HG03457 (cell line): Measurements from ENCODE around the gene SLAMF9.
"Not testable (repeated sequence)": the region's sequence is repeated elsewhere in the genome, so short reads cannot be mapped to it uniquely, and the experiment has no call there.

Experiments
- ATAC-seq: cut with Tn5 transposase; IDR thresholded peaks from one replicate; pipeline ENCODE4 v1.9.1; 2021; ENCODE audit warnings: moderate number of reproducible peaks; ENCODE audit not compliant: unreplicated experiment

Gene SLAMF9

DNA sequence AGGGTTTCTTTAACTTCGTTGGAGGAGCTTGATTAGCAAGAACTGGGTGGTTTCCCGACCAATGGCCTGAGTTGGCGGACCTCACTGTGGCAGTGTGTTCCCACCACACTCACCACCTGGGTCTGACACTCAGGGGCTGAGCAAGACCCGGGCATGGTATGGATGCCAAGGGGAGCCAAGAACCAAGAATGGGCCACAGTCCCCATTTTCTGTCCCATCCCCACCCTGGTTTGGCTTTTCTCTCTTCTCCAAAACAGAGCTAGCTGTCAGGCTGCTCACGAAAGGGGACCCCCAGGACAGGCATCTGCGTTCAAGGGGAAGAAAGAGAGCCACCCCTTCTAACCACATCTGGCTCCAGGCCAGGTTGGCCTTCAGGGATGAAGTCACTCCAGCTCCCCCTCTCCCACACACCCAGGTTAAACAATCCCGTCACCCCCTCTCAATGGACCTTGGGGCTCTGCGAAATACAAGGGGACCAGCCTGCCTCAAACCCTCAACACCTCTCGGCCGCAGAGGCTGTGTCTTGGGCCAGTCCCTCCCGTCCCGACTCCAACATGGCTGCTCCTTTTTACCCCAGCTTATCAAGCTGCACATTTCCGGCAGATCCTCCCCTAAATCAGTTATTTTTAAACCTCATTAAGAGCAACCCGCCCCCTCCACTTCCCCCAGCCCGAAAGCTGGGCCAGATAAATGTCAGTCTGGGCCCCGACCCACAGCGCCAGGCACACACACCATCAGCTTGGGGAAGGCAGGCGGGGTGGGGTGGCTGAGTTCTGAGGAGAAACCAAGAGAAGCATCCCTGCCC lies 32.1 kb downstream of the SLAMF9 start:
- ATAC-seq, result no peak

DNA sequence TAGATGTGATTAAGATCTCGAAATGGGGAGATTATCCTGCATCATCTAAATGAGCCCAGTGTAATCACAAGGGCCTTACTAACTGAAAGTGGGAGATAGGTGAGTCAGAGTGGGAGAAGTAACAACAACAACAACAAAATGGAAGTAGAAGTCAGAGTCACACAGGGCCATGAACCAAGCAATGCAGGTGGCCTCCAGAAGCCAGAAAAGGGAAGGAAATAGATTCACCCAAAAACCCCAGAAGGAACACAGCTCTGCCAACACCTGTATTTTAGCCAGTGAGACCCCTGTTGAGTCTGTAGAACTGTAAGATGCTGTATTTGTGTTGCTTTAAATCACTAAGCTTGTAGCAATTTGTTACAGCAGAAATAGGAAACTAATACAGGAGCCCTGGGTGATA lies 32.8 kb downstream of the SLAMF9 start:
- peak; percentile 20 for ATAC-seq

DNA sequence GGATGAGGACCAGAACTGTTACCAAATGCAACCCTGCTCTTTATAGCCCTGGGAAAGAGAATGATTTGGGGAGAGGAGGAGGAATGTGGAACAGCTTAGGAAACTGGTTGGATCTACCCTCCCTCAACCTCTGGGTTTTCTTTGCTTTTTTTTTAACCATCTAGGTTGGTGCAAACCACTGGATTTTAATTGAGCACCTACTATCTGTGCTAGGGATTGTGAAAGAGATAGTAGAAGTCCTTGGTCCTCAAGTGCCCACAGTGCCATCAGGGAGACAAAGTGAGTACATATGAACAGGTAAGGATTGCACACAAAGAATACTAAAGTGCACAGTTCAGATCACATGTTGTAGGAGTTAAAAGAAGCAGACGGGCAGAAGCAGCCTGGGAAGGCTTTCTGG lies 33.4 kb downstream of the SLAMF9 start:
- no peak for ATAC-seq

DNA sequence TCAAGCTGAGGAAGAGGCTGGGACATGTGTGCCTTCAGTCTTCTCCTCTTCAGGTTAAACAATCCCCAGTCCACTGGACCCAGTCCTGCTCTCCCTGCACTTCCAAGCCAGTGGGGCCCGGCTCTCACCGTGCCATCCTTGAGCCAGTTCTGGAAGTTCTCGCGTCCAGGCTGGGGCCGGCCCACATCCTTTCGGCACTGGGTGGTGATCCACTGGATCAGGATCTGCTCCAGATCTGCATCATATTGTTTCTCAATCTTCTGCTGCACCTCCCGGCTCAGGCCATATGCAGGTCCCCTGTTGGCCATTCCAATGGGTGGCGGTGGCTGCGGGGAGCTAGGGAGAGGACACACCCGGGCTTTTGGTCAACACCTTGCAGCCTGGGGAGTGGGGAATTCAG lies 33.8 kb downstream of the SLAMF9 start:
- ATAC-seq, result no peak

DNA sequence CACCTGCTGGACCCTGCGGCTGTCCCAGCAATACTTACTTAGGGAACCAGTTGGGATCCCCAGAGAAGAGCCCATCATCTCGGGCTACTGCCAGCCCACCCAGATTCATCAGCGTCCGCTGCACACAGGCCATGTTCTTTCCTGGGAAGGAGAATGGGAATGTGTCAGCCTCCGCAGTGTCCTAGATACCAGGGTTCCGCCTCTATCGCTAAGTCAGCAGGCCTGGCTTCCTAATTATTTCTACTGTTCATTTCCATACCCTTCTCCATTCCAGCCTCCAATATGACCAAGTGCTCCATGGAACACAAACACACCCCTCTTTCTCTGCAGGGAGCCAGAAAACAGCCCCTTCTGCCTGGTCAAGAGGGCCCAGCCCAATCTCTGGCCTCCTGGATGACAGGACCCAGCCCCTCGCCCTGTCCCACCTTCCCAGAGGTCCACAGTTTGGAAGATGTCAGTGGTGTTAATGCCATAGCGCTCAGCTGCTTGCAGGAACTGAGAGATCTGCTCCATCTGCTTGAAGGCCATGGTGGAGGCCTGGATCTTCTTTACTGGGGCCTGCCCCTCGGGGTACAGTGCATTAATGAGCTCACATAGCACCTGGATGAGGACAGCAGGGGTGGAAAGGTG lies 34.7 kb downstream of the SLAMF9 start:
- ATAC-seq, result no peak

GRCh38 chr1:159918352-159919200 lies 35.5 kb downstream of the SLAMF9 start:
- no peak for ATAC-seq

GRCh38 chr1:159917533-159918351 lies 36.3 kb downstream of the SLAMF9 start:
- ATAC-seq, result no peak

- ATAC-seq, result no peak
These were observed 37.6 kb downstream of the SLAMF9 start for GRCh38 chr1:159916242-159917051.

DNA sequence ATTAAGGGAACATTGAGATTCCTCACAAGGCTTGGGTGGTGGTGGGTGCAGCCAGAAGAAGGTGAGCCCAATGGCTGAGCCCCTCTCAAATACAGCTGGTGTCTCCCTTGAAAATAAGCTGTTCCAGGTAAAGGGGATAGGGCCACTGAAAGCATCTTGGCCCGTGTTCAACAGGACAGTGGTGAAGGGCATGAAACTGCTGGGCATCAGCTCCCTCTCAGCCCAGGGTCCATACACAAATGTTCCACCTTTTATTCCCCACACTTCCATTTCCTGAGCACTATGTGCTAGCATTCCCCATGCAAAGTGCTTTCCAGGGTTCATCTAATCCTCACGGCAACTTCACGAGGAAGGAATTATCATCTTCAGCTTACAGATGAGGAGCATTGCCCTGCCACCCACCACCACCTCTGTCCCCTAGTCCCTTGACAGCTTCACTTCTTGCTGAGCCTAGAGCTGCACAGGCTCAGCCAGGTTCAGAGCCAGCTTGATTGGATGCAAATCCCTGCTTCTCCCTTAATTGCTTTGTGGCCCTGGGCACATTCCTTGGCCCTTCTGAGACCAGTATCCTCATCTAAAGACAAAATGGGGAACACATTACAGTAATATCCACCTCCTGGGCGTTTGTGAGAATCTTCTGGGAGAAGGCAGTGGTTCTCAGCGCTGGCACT lies 38.3 kb downstream of the SLAMF9 start:
- no peak for ATAC-seq

DNA sequence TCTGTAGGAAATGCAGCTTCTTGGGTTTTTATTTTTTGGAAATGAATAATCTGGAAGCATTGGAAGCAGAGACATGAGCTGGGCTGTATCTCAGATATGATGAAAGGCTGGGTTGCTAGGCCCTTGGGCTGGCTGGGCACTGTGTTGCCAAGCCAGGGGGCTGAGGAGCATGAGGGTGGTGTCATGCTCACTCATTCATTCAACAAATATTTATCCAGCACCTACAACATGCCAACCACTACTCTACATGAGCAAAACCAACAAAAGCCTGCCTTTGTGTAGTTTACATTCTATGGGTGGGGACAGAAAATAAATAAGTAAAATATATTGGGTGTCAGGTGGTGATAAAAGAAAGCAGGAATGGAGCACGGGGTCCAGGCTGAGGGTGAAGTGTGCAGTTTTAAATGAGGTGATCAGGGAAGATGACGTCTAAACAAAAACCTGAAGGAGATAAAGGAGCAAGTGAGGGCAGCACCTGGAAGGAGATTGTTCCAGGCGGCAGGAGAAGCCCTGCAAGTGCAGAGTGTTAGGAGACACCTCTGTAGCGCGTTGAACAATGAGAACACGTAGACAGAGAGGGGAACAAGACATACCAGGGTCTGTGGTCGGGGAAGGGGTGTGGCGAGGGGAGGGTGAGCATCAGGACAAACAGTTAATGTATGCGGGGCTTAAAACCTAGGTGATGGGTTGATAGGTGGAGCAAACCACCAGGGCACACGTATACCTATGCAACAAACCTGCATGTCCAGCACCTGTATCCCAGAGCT lies 39.6 kb downstream of the SLAMF9 start:
- no peak for ATAC-seq

GRCh38 chr1:159913451-159914192 lies 40.4 kb downstream of the SLAMF9 start:
- no peak for ATAC-seq

GRCh38 chr1:159911326-159912070 lies 42.5 kb downstream of the SLAMF9 start:
- ATAC-seq, result no peak

DNA sequence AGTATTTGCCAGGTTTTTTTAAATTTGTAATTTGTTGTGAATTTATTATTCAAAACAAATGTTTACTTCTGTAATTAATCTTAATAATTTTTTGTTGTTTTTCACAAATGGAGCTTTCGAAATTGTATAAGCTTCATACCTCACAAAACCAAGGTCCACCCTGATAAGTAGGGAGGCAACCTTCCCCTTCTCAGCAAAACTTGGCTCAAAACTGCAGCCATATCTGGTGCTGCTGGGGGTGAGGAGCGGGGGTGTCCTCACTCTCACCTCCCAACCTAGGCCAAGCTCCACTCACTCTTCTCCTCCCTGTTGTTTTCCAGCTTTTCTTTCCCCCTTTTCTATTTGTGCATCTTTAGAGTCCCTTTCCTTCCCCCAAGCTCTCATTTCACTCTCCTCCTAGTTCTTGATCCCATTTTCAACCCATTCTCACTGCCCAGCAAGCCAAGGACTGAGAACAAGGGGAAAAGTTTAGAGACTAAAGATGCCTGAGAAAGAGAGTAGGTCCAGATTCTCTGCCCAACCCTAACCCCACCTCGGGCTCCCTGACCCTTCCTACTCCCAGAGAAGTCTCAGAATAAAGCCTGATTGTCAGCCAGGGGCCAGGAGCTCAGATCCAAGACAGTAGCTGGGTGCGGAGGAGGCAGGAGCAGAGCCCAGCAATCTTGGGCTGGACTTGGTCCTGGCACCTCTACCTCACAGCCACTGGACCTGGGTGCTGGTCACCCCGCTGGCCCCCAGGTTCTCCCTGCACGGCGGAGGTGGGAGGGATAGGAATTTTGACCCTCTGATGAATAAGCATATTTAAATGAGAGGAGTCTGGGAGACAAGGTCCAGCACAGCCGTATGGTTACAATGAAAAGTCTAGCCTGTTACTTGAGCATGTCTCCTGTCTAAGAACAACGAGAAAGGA lies 45.8 kb downstream of the SLAMF9 start:
- no peak for ATAC-seq

DNA sequence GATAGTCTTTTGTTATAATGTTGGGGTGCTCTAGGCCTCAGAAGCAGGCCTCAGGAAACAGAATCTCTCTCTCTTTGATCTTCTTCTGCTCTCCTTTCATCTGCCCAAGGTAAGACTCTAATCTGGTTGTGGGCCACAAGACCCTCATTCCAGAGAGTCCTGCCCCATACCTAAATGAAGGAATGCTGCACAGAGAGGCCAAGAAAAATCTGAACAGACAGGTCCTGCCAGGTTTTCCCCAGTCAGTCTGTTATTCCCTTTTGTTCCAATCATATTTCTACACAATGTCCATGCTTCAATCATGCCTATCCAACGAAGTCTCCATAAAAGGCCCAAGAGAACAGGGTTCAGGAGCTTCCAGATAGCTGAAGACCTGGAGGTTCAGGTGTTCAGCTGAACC lies 47.1 kb downstream of the SLAMF9 start:
- ATAC-seq, result no peak

DNA sequence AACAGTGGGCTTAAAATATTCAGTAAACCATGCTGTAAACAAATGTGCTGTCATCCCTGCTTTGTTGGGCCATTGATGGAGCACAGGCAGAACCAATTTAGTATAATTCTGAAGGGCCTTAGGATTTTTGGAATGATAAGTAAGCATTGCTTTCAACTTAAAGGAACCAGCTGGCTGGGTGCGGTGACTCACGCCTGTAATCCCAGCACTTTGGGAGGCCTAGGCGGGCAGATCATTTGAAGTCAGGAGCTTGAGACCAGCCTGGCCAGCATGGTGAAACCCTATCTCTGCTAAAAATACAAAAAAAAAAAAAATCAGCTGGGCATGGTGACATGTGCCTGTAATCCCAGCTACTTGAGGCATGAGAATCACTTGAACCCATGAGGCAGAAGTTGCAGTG lies 50.0 kb downstream of the SLAMF9 start:
- ATAC-seq, result not testable (repeated sequence)

DNA sequence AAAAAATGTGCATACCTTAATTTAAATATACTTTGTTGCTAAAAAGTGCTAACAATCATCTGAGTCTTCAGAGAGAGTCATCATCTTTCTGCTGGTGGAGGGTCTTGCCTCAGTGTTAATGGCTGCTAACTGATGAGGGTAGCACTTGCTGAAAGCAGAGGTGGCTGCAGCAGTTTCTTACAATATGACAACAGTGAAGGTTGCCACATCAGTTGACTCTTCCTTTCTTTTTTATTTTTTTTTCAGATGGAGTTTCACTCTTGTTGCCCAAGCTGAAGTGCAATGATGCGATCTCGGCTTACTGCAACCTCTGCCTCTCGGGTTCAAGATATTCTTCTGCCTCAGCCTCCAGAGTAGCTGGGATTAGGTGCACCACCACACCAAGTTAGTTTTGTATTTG lies 51.5 kb downstream of the SLAMF9 start:
- ATAC-seq, result no peak
